ENCODE measurements around the gene GK. TPM values are rescaled to one million over a fixed set of nuclear protein-coding genes. Genes with fewer than 3 reads are reported as not detected.
A peak's percentile ranks its signal among the peaks of the same experiment; 100 is the strongest.
"Not testable (repeated sequence)": the region's sequence is repeated elsewhere in the genome, so short reads cannot be mapped to it uniquely, and the experiment has no call there.

The GK gene
- total RNA-seq, 4 donors from 2014 or later, result 0.15 to 5.7 (median 2.9) TPM

DNA sequence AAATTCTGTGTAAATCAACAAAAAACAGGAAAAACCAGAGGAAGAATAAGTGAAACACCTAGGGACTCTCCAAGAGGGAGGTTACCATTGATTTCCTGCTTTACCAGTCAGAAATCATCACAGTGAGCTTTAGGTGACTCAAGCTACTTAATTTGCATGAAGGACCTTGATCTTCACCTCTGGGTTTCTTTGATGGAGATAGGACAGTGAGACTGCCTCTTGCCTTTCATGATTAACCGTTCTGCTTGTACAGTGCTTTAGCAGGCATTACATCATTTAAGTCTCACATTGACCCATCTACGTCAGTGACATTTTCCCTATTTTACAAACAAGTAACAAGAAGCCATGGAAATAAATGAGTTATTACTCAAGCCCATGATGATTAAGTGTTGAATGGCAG lies 3.4 kb upstream of the GK start:
- DNase-seq, result no peak
- no peak for ATAC-seq
- intact Hi-C loops (cut with DNase I; ENCODE audit: low total_unique reads) (loop anchor here (10.0 kb wide), 1 partner anchor 235 kb away; the partner anchor contains the start of gene TAB3), in situ Hi-C loops (cut with MboI; ENCODE audit: low sequenced_read_pairs in 4 of 4) (no loop called here)
- H3K9me3 ChIP-seq, result no peaks in the 10 kb centered on the region
- H3K4me3 ChIP-seq, result no peak overlapping the region
- no peaks in the 10 kb centered on the region for H3K27me3 ChIP-seq
- no peaks in the 10 kb centered on the region for H3K4me1 ChIP-seq
- TF ChIP-seq, protein P1, sequence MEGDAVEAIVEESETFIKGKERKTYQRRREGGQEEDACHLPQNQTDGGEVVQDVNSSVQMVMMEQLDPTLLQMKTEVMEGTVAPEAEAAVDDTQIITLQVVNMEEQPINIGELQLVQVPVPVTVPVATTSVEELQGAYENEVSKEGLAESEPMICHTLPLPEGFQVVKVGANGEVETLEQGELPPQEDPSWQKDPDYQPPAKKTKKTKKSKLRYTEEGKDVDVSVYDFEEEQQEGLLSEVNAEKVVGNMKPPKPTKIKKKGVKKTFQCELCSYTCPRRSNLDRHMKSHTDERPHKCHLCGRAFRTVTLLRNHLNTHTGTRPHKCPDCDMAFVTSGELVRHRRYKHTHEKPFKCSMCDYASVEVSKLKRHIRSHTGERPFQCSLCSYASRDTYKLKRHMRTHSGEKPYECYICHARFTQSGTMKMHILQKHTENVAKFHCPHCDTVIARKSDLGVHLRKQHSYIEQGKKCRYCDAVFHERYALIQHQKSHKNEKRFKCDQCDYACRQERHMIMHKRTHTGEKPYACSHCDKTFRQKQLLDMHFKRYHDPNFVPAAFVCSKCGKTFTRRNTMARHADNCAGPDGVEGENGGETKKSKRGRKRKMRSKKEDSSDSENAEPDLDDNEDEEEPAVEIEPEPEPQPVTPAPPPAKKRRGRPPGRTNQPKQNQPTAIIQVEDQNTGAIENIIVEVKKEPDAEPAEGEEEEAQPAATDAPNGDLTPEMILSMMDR (IDR thresholded peaks at IDR 0.05 in 4 of 5, conservative IDR thresholded peaks at IDR 0.05 in 1 of 5), result no peak
- TF ChIP-seq POLR2A (IDR thresholded peaks at IDR 0.05), result no peak
- no peaks in the 10 kb centered on the region for H3K36me3 ChIP-seq
- H3K27ac ChIP-seq, result no peak overlapping the region

DNA sequence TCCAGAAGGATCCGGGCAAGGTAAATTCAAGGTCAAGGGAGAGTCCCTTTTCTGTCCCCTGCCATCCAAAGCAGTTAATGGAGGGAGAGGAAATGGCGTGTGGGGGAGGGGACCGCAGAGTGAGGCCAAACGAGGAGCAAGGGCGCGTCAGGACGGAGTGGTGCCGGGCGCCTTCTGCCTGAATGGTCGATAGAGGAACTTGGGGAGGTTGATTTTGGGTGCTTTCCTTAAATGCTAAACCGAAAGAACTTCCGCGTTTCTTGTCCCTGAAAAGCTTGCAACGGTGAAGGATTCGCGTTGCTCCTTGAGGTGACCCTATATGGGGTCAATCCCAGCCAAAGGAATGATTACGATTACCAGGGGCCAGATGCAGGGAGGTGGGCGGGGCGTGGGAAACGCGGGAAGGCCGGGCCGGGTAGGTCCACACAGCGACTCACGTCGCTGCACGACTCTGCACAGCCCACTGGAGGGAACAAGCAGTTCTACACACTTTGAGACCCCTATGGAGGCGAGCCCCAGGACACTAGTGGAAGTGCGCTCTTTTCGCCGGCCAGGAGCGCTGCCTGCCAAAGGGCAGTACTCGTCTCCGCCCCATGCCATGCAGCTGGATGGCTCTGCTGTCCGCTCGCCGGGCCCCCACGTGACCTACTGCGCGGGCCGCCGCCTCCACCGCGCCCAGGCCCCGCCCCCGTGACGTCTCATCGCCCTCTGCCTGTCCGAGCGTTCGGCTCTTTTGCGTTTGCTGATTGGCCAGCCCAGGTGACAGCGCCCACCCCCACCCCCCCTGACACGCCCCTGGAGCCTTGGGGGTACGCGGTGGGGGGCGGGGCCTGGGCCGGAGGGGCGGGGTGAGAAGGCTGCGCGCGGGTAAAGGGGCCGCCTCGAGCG lies 452 bp upstream of the GK start:
- DNase-seq (peak; percentile 86 to 91), ATAC-seq (peak; percentile 93 to 95)
- Histone ChIP-seq H3K4me1 (no peaks in the 10 kb centered on the region), H3K36me3 (no peaks in the 10 kb centered on the region), H3K27ac (peak overlapping the region; percentile 71 to 78 (median 76)), H3K27me3 (no peaks in the 10 kb centered on the region), H3K9me3 (no peaks in the 10 kb centered on the region), H3K4me3 (peak overlapping the region; percentile 58 to 71 (median 64))
- intact Hi-C loops (cut with DNase I; ENCODE audit: low total_unique reads), result loop anchor here (10.0 kb wide), 1 partner anchor 232 kb away; the partner anchor contains the start of gene TAB3
- in situ Hi-C loops (cut with MboI; ENCODE audit: low sequenced_read_pairs in 4 of 4), result no loop called here
- TF ChIP-seq, protein P1 (IDR thresholded peaks at IDR 0.05 in 4 of 5, conservative IDR thresholded peaks at IDR 0.05 in 1 of 5), result no peak
- TF ChIP-seq POLR2A (IDR thresholded peaks at IDR 0.05), result no peak

DNA sequence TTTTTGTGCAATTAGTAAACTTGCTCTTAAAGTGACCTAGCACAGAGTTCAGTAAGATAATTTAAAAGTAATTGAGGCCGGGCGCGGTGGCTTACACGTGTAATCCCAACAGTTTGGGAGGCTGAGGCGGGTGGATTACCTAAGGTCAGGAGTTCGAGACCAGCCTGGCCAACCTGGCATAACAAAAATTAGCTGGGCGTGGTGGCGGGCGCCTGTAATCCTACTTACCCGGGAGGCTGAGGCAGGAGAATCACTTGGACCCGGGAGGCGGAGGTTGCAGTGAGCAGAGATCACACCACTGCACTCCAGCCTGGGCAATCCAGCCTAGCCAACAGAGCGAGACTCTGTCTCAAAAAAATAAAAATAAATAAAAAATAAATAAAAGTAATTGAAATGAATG lies 1.2 kb downstream of the GK start:
- Histone ChIP-seq H3K4me3 (peak overlapping the region in 2 of 4 donors; percentile 58 to 68), H3K27ac (peak overlapping the region; percentile 71 to 78 (median 76))
- in situ Hi-C loops (cut with MboI; ENCODE audit: low sequenced_read_pairs in 4 of 4); DNase-seq; H3K4me1 ChIP-seq; ATAC-seq; H3K27me3 ChIP-seq; H3K36me3 ChIP-seq; H3K9me3 ChIP-seq: not testable (repeated sequence)
- intact Hi-C loops (cut with DNase I; ENCODE audit: low total_unique reads), result loop anchor here (10.0 kb wide), 1 partner anchor 230 kb away; the partner anchor contains the start of gene TAB3

GRCh38 chrX:30654989-30655607 lies 1.9 kb downstream of the GK start:
- no peaks in the 10 kb centered on the region for H3K27me3 ChIP-seq
- ATAC-seq (no peak), DNase-seq (no peak)
- in situ Hi-C loops (cut with MboI; ENCODE audit: low sequenced_read_pairs in 4 of 4), result no loop called here
- H3K4me1 ChIP-seq, result no peaks in the 10 kb centered on the region
- H3K36me3 ChIP-seq, result no peaks in the 10 kb centered on the region
- H3K4me3 ChIP-seq, result no peak overlapping the region
- no peak overlapping the region for H3K27ac ChIP-seq
- H3K9me3 ChIP-seq, result no peaks in the 10 kb centered on the region
- TF ChIP-seq POLR2A (IDR thresholded peaks at IDR 0.05), result no peak
- TF ChIP-seq, protein P1 (IDR thresholded peaks at IDR 0.05 in 4 of 5, conservative IDR thresholded peaks at IDR 0.05 in 1 of 5), result no peak
- intact Hi-C loops (cut with DNase I; ENCODE audit: low total_unique reads), result loop anchor here (10.0 kb wide), 1 partner anchor 230 kb away; the partner anchor contains the start of gene TAB3

DNA sequence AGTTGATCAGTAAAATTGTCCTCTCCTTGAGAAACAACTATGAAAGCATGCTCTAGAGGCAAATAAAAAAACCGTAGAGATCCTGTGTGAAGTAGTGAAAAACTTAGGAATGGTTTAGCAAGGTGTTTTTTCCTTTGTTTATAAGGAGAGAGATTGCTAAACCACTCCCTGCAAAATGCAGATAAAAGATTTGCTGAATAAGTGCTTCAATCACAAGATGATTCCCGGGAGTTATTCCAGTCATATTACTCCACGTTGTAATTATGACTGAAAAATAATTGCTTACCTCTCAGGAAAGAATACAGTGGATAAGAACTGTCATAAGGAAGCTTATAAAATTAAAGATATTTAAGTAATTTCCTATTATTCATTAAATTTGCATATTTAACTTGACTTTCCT lies 2.8 kb downstream of the GK start:
- intact Hi-C loops (cut with DNase I; ENCODE audit: low total_unique reads), result loop anchor here (10.0 kb wide), 1 partner anchor 229 kb away; the partner anchor contains the start of gene TAB3
- no peaks in the 10 kb centered on the region for H3K36me3 ChIP-seq
- H3K27ac ChIP-seq, result no peak overlapping the region
- no peaks in the 10 kb centered on the region for H3K4me1 ChIP-seq
- in situ Hi-C loops (cut with MboI; ENCODE audit: low sequenced_read_pairs in 4 of 4), result no loop called here
- DNase-seq (no peak), ATAC-seq (no peak)
- no peaks in the 10 kb centered on the region for H3K27me3 ChIP-seq
- H3K4me3 ChIP-seq, result no peak overlapping the region
- no peaks in the 10 kb centered on the region for H3K9me3 ChIP-seq
- no peak for TF ChIP-seq POLR2A (IDR thresholded peaks at IDR 0.05)
